PC-9 (cell line): ENCODE data around the gene CX3CR1. TPM values are rescaled to one million over a fixed set of nuclear protein-coding genes. Genes with fewer than 3 reads are reported as not detected.

Experiments used
- BruUV-seq: library from RNA; stranded (reverse); fragments of 400-500 nt; replicated peaks from 2 replicates; lab custom pipeline; 2021; lab: Mats Ljungman, UMichigan
- CTCF ChIA-PET: fragments of 300-600 bp; sonication (Branson Sonifier 250); formaldehyde crosslinking; loops from one replicate; lab custom pipeline; 2022; ENCODE audit warnings: antibody characterized with exemption; lab: Charles Lee
- POLR2A ChIA-PET: fragments of 300-600 bp; sonication (Branson Sonifier 250); formaldehyde crosslinking; loops from one replicate; lab custom pipeline; 2022; ENCODE audit warnings: antibody characterized with exemption; ENCODE audit not compliant: unreplicated experiment; lab: Charles Lee
- DNase-seq, 2 experiments: peaks; one replicate each; pipeline versions ENCODE4 v3.0.0 to v3.0.0-alpha.2; 2015 to 2022; ENCODE audit warnings: mixed read lengths in 1 of 2
- H2AFZ ChIP-seq: fragments of 200-600 bp; sonication (generic); 2 replicates; pipeline ENCODE4 v1.8.1; 2017; ENCODE audit warnings: antibody characterized with exemption
- H3F3A ChIP-seq: fragments of 200-600 bp; sonication (generic); 2 replicates; pipeline ENCODE4 v1.8.1; 2017; ENCODE audit warnings: antibody characterized with exemption, mild to moderate bottlenecking, low read depth; ENCODE audit not compliant: insufficient read depth
- H3K27ac ChIP-seq: fragments of 200-600 bp; sonication (generic); 2 replicates; pipeline ENCODE4 v1.6.1; 2016; ENCODE audit warnings: mixed run types
- H3K27me3 ChIP-seq: fragments of 200-600 bp; sonication (generic); 2 replicates; pipeline ENCODE4 v1.6.1; 2016; ENCODE audit warnings: low read depth, mixed run types; ENCODE audit not compliant: insufficient read depth
- H3K36me3 ChIP-seq: fragments of 200-600 bp; sonication (generic); 2 replicates; pipeline ENCODE4 v1.6.1; 2016; ENCODE audit warnings: low read depth, mixed run types
- H3K4me1 ChIP-seq: fragments of 200-600 bp; sonication (generic); replicated peaks from 2 replicates; pipeline ENCODE4 v1.6.1; 2016; ENCODE audit warnings: mixed run types; ENCODE audit not compliant: insufficient read depth
- H3K4me2 ChIP-seq: fragments of 200-600 bp; sonication (generic); 2 replicates; pipeline ENCODE4 v1.6.1; 2017; ENCODE audit warnings: mixed run types
- H3K4me3 ChIP-seq: fragments of 200-600 bp; sonication (generic); 2 replicates; pipeline ENCODE4 v1.6.1; 2016; ENCODE audit warnings: mixed run types
- H3K79me2 ChIP-seq: fragments of 200-600 bp; sonication (generic); 2 replicates; pipeline ENCODE4 v1.6.1; 2017; ENCODE audit warnings: low read depth, mixed run types
- H3K9me2 ChIP-seq: fragments of 200-600 bp; sonication (generic); 2 replicates; pipeline ENCODE4 v1.8.1; 2017; ENCODE audit warnings: mild to moderate bottlenecking; ENCODE audit not compliant: insufficient read depth
- H3K9me3 ChIP-seq: fragments of 200-600 bp; sonication (generic); 2 replicates; pipeline ENCODE4 v1.8.1; 2016; ENCODE audit warnings: low read depth; ENCODE audit not compliant: insufficient read depth
- H4K20me1 ChIP-seq: fragments of 200-600 bp; sonication (generic); 2 replicates; pipeline ENCODE4 v1.8.1; 2017; ENCODE audit not compliant: insufficient read depth
- CTCF ChIP-seq: fragments of 200-600 bp; sonication (generic); conservative IDR thresholded peaks from 2 replicates; pipeline ENCODE4 v1.6.1; 2017; ENCODE audit warnings: mixed run types, antibody characterized with exemption, mild to moderate bottlenecking, moderate library complexity
- EZH2 ChIP-seq: fragments of 200-600 bp; sonication (generic); IDR thresholded peaks from 2 replicates; pipeline ENCODE4 v1.8.0; 2017; ENCODE audit warnings: antibody characterized with exemption, low read depth
- intact Hi-C: fragments of 100-400 bp; cut with micrococcal nuclease; formaldehyde crosslinking; loops from one replicate; pipeline ENCODE4 v1.10.0; 2022; ENCODE audit not compliant: unreplicated experiment
- total RNA-seq: library from RNA; stranded (reverse); gene quantifications from 2 replicates; pipeline ENCODE4 v1.2.3, GENCODE V29; 2021

The CX3CR1 gene
- total RNA-seq, 1 experiment from 2014 or later = not detected

- Histone ChIP-seq H3K27ac (no peak overlapping the region), H3F3A (no peaks in the 10 kb centered on the region), H3K36me3 (no peaks in the 10 kb centered on the region), H2AFZ (no peak overlapping the region), H3K4me2 (no peak overlapping the region), H4K20me1 (no peaks in the 10 kb centered on the region), H3K4me3 (no peak overlapping the region), H3K27me3 (no peaks in the 10 kb centered on the region), H3K4me1 (no peaks in the 10 kb centered on the region), H3K79me2 (no peaks in the 10 kb centered on the region), H3K9me2 (no peaks in the 10 kb centered on the region), H3K9me3 (no peaks in the 10 kb centered on the region)
- BruUV-seq = no TSS peak
- no peak for DNase-seq
- POLR2A ChIA-PET = no interaction called here
- TF ChIP-seq EZH2 (no peak), CTCF (no peak)
- intact Hi-C loops = no loop called here
- CTCF ChIA-PET = no interaction called here
Measured at GRCh38 chr3:39318301-39318700, 38.5 kb upstream of the CX3CR1 start.

- ChIA-PET POLR2A (interaction anchor here (0.6 kb wide), 1 partner anchor 305 kb away, joined by 7 read pairs; no protein-coding TSS in a partner anchor), CTCF (no interaction called here)
- no peaks in the 10 kb centered on the region for H3K9me3 ChIP-seq
- TF ChIP-seq CTCF (no peak), EZH2 (no peak)
- H3K4me3 ChIP-seq = no peak overlapping the region
- no peak overlapping the region for H3K27ac ChIP-seq
- H3K4me2 ChIP-seq = no peak overlapping the region
- H3K36me3 ChIP-seq = no peaks in the 10 kb centered on the region
- H2AFZ ChIP-seq = no peak overlapping the region
- H3K79me2 ChIP-seq = no peaks in the 10 kb centered on the region
- H3K4me1 ChIP-seq = no peaks in the 10 kb centered on the region
- DNase-seq = peak in 1 of 2 experiments; percentile 38
- BruUV-seq = no TSS peak
- no peaks in the 10 kb centered on the region for H4K20me1 ChIP-seq
- no peaks in the 10 kb centered on the region for H3F3A ChIP-seq
- intact Hi-C loops = no loop called here
- H3K9me2 ChIP-seq = no peaks in the 10 kb centered on the region
- H3K27me3 ChIP-seq = no peaks in the 10 kb centered on the region
Measured at GRCh38 chr3:39317571-39318169, 37.8 kb upstream of the CX3CR1 start.

GRCh38 chr3:39315420-39315819 is 35.6 kb upstream of the CX3CR1 start:
- Histone ChIP-seq H3K9me2 (no peaks in the 10 kb centered on the region), H3K36me3 (no peaks in the 10 kb centered on the region), H3F3A (no peaks in the 10 kb centered on the region), H3K4me1 (no peaks in the 10 kb centered on the region), H4K20me1 (no peaks in the 10 kb centered on the region), H3K79me2 (no peaks in the 10 kb centered on the region), H3K27ac (no peak overlapping the region), H3K4me2 (no peak overlapping the region), H3K4me3 (no peak overlapping the region), H2AFZ (no peak overlapping the region), H3K9me3 (no peaks in the 10 kb centered on the region), H3K27me3 (no peaks in the 10 kb centered on the region)
- no TSS peak for BruUV-seq
- ChIA-PET POLR2A (interaction anchor here (0.6 kb wide), 1 partner anchor 101 kb away, joined by 4 read pairs; no protein-coding TSS in a partner anchor), CTCF (no interaction called here)
- DNase-seq = no peak
- no peak for TF ChIP-seq EZH2
- TF ChIP-seq CTCF = no peak
- intact Hi-C loops = no loop called here
